Mesothelial cell of epicardium (in vitro differentiated cells): ENCODE measurements around the gene MNDA. TPM values are rescaled to one million over a fixed set of nuclear protein-coding genes. Genes with fewer than 3 reads are reported as not detected.

Experiments
- DNase-seq, 2 experiments: peaks; one replicate each; pipeline ENCODE4 v3.0.0; 2021; ENCODE audit warnings: low spot score in 2 of 2; ENCODE audit not compliant: unreplicated experiment in 2 of 2
- H3K27ac Mint-ChIP-seq: 2 replicates; pipeline ENCODE4 v1.8.0; 2021; ENCODE audit warnings: mixed read lengths
- H3K27me3 Mint-ChIP-seq: 2 replicates; pipeline ENCODE4 v1.8.0; 2021; ENCODE audit warnings: low read depth, mixed read lengths
- H3K36me3 Mint-ChIP-seq: 2 replicates; pipeline ENCODE4 v1.8.0; 2021; ENCODE audit warnings: mixed read lengths
- H3K4me1 Mint-ChIP-seq: 2 replicates; pipeline ENCODE4 v1.8.0; 2021; ENCODE audit warnings: mixed read lengths
- H3K4me3 Mint-ChIP-seq: 2 replicates; pipeline ENCODE4 v1.8.0; 2021; ENCODE audit warnings: mild to moderate bottlenecking, moderate library complexity, mixed read lengths
- H3K9me3 Mint-ChIP-seq: 2 replicates; pipeline ENCODE4 v1.8.0; 2021; ENCODE audit warnings: mixed read lengths
- CTCF ChIP-seq: fragments of 200-600 bp; sonication (generic); IDR thresholded peaks from one replicate; pipeline ENCODE4 v1.5.0; 2021; ENCODE audit warnings: antibody characterized with exemption; ENCODE audit not compliant: unreplicated experiment
- total RNA-seq: library from RNA; stranded (reverse); gene quantifications from 3 replicates; pipeline ENCODE4 v1.2.1, GENCODE V29; 2021

MNDA gene
- total RNA-seq, 1 donor from 2014 or later: not detected

GRCh38 chr1:158801396-158801795, 29.8 kb upstream of the MNDA start:
- DNase-seq: no peak
- Mint-ChIP-seq H3K4me3 (no peak overlapping the region), H3K4me1 (peaks cover 4% of the 10 kb centered on the region), H3K27ac (no peak overlapping the region), H3K9me3 (no peaks in the 10 kb centered on the region), H3K36me3 (no peaks in the 10 kb centered on the region), H3K27me3 (peaks cover 16% of the 10 kb centered on the region)
- no peak for TF ChIP-seq CTCF

GRCh38 chr1:158803678-158804077, 27.5 kb upstream of the MNDA start:
- Mint-ChIP-seq H3K27ac (no peak overlapping the region), H3K4me1 (peaks cover 16% of the 10 kb centered on the region), H3K9me3 (no peaks in the 10 kb centered on the region), H3K4me3 (no peak overlapping the region), H3K27me3 (peaks cover 13% of the 10 kb centered on the region), H3K36me3 (no peaks in the 10 kb centered on the region)
- no peak for TF ChIP-seq CTCF
- DNase-seq: no peak

- TF ChIP-seq CTCF: no peak
- DNase-seq: no peak
- H3K36me3 Mint-ChIP-seq: no peaks in the 10 kb centered on the region
- H3K9me3 Mint-ChIP-seq: no peaks in the 10 kb centered on the region
- peaks cover 16% of the 10 kb centered on the region for H3K4me1 Mint-ChIP-seq
- H3K27me3 Mint-ChIP-seq: peaks cover 11% of the 10 kb centered on the region
- H3K4me3 Mint-ChIP-seq: no peak overlapping the region
- peak overlapping the region; percentile 86 for H3K27ac Mint-ChIP-seq
Measured at GRCh38 chr1:158806916-158807536, 24.1 kb upstream of the MNDA start.

- DNase-seq: no peak
- Mint-ChIP-seq H3K36me3 (no peaks in the 10 kb centered on the region), H3K27ac (no peak overlapping the region), H3K9me3 (no peaks in the 10 kb centered on the region), H3K4me1 (peaks cover 16% of the 10 kb centered on the region), H3K4me3 (no peak overlapping the region), H3K27me3 (peaks cover under 1% of the 10 kb centered on the region)
- TF ChIP-seq CTCF: no peak
Measured at GRCh38 chr1:158809256-158809655, 21.9 kb upstream of the MNDA start.

GRCh38 chr1:158809862-158810261, 21.3 kb upstream of the MNDA start:
- Mint-ChIP-seq H3K36me3 (no peaks in the 10 kb centered on the region), H3K4me1 (peaks cover 16% of the 10 kb centered on the region), H3K9me3 (no peaks in the 10 kb centered on the region), H3K27me3 (no peaks in the 10 kb centered on the region), H3K4me3 (no peak overlapping the region), H3K27ac (no peak overlapping the region)
- TF ChIP-seq CTCF: no peak
- no peak for DNase-seq

- no peak overlapping the region for H3K27ac Mint-ChIP-seq
- H3K9me3 Mint-ChIP-seq: no peaks in the 10 kb centered on the region
- H3K27me3 Mint-ChIP-seq: no peaks in the 10 kb centered on the region
- H3K4me1 Mint-ChIP-seq: peaks cover 16% of the 10 kb centered on the region
- TF ChIP-seq CTCF: no peak
- no peak overlapping the region for H3K4me3 Mint-ChIP-seq
- DNase-seq: no peak
- H3K36me3 Mint-ChIP-seq: no peaks in the 10 kb centered on the region
Measured at GRCh38 chr1:158810311-158810710, 20.8 kb upstream of the MNDA start.
